ENCODE data around the gene OR56A1. TPM values are rescaled to one million over a fixed set of nuclear protein-coding genes. Genes with fewer than 3 reads are reported as not detected.

The OR56A1 gene
- total and polyA plus RNA-seq, 2 of the 13 experiments (the other 11 are each of a cell fraction or from before 2014, with no cell fraction given), result not detected

- Histone ChIP-seq H3K27me3 (ENCODE audit: control insufficient read depth in 1 of 2, insufficient read depth in 2 of 2, low read length in 2 of 2) (peaks cover 0 to 7% of the 10 kb centered on the region in 2 experiments; a peak in 1 of 5 replicates), H3K27ac (ENCODE audit: extremely low read length, insufficient read depth, low read length) (no peak overlapping the region), H3K9me3 (ENCODE audit: low read length) (no peaks in the 10 kb centered on the region), H3K4me3 (replicated peaks in 1 of 3; ENCODE audit: insufficient read depth in 1 of 3, low read depth in 2 of 3, low read length in 3 of 3) (no peak overlapping the region), H3K79me2 (ENCODE audit: insufficient read depth, low read length) (no peaks in the 10 kb centered on the region), H3K36me3 (replicated peaks in 1 of 2; ENCODE audit: control insufficient read depth in 1 of 2, insufficient read depth in 2 of 2, low read length in 2 of 2) (no peaks in the 10 kb centered on the region), H4K20me1 (ENCODE audit: insufficient read depth, low read length) (no peaks in the 10 kb centered on the region), H2AFZ (ENCODE audit: low read length) (no peak overlapping the region), H3K9ac (ENCODE audit: insufficient read depth, low read depth, low read length) (no peak overlapping the region), H3K4me1 (ENCODE audit: insufficient read depth, low read length) (no peaks in the 10 kb centered on the region), H3K4me2 (ENCODE audit: low read depth, low read length) (no peak overlapping the region)
- FAIRE-seq (no peak), ATAC-seq (no peak), DNase-seq (ENCODE audit: low spot score) (no peak)
- peak; percentile 73 for TF ChIP-seq FOXA1 (IDR thresholded peaks at IDR 0.05)
- no peak for TF ChIP-seq FOXA1 (CRISPR knock-in tag; IDR thresholded peaks at IDR 0.05)
- TF ChIP-seq ZNF12 (CRISPR knock-in tag; IDR thresholded peaks at IDR 0.05), result no peak
- TF ChIP-seq CCAR2 (optimal IDR thresholded peaks at IDR 0.05; ENCODE audit: low read depth, low read length), result no peak
- ChIA-PET CTCF (ENCODE audit: low intra/inter-chr PET ratio, low total read pairs) (no interaction called here), POLR2A (no interaction called here)
- no TSS peak for BruUV-seq (replicated peaks)
- in situ Hi-C loops (cut with HindIII; ENCODE audit: extremely low pct_ligation_motif_present, low pct_unique_long_range_greater_than_20kb), result no loop called here
- 13% methylated on average over 4 of the region's 4 CpGs for WGBS (ENCODE audit: low lambda C conversion rate)
- intact Hi-C loops (cut with micrococcal nuclease; ENCODE audit: unreplicated experiment), result no loop called here
These were observed 41.4 kb downstream of the OR56A1 start for GRCh38 chr11:5989203-5989602.

GRCh38 chr11:5986885-5987284 is 43.7 kb downstream of the OR56A1 start, which contains the start of gene OR52L1:
Gene OR52L1 (minus strand): TSS chr11:5986985. CDS start chr11:5986930, 55 bp downstream.
- H3K27me3 ChIP-seq (ENCODE audit: control insufficient read depth in 1 of 2, insufficient read depth in 2 of 2, low read length in 2 of 2), result peaks cover 0 to 2% of the 10 kb centered on the region in 2 experiments; a peak in 1 of 5 replicates
- H4K20me1 ChIP-seq (ENCODE audit: insufficient read depth, low read length), result no peaks in the 10 kb centered on the region
- in situ Hi-C loops (cut with HindIII; ENCODE audit: extremely low pct_ligation_motif_present, low pct_unique_long_range_greater_than_20kb) (no loop called here), intact Hi-C loops (cut with micrococcal nuclease; ENCODE audit: unreplicated experiment) (no loop called here)
- no peak within 1 kb of the TSS for H3K9ac ChIP-seq (ENCODE audit: insufficient read depth, low read depth, low read length)
- WGBS (ENCODE audit: low lambda C conversion rate), result 0% methylated on average over 1 of the region's 1 CpG
- no peak for DNase-seq (ENCODE audit: low spot score)
- H2AFZ ChIP-seq (ENCODE audit: low read length), result no peak within 1 kb of the TSS
- H3K4me3 ChIP-seq (replicated peaks in 1 of 3; ENCODE audit: insufficient read depth in 1 of 3, low read depth in 2 of 3, low read length in 3 of 3), result no peak within 1 kb of the TSS
- POLR2A ChIA-PET, result no interaction called here
- no peaks in the 10 kb centered on the region for H3K9me3 ChIP-seq (ENCODE audit: low read length)
- FAIRE-seq, result no peak
- H3K79me2 ChIP-seq (ENCODE audit: insufficient read depth, low read length), result no peaks in the 10 kb centered on the region
- BruUV-seq (replicated peaks), result no TSS peak
- TF ChIP-seq ZNF253 (CRISPR knock-in tag; IDR thresholded peaks at IDR 0.05; ENCODE audit: borderline replicate concordance) (no peak), ATM (IDR thresholded peaks at IDR 0.05; ENCODE audit: borderline replicate concordance) (no peak), ELF1 (CRISPR knock-in tag; IDR thresholded peaks at IDR 0.05) (no peak), LRRFIP1 (CRISPR knock-in tag; conservative IDR thresholded peaks at IDR 0.05) (no peak)
- no peak within 1 kb of the TSS for H3K27ac ChIP-seq (ENCODE audit: extremely low read length, insufficient read depth, low read length)
- no peaks in the 10 kb centered on the region for H3K4me1 ChIP-seq (ENCODE audit: insufficient read depth, low read length)
- no peaks in the 10 kb centered on the region for H3K36me3 ChIP-seq (replicated peaks in 1 of 2; ENCODE audit: control insufficient read depth in 1 of 2, insufficient read depth in 2 of 2, low read length in 2 of 2)
- CTCF ChIA-PET (ENCODE audit: low intra/inter-chr PET ratio, low total read pairs), result no interaction called here
- ATAC-seq, result no peak
- no peak within 1 kb of the TSS for H3K4me2 ChIP-seq (ENCODE audit: low read depth, low read length)

Measured in HepG2 (cell line).